Liver (tissue), 9 donors: Measurements from ENCODE around the gene TMEM245. TPM values are rescaled to one million over a fixed set of nuclear protein-coding genes. Genes with fewer than 3 reads are reported as not detected.

Experiments
- DNase-seq: peaks from one replicate; pipeline ENCODE4 v3.0.0-alpha.2; 2017; ENCODE audit warnings: low spot score
- H3K27ac ChIP-seq, 2 donors: one replicate each; pipeline ENCODE4 v1.7.0; 2013; ENCODE audit warnings: inconsistent platforms in 2 of 2, low read length in 2 of 2, control low read depth in 1 of 2, low read depth in 1 of 2, mild to moderate bottlenecking in 1 of 2
- H3K27me3 ChIP-seq, 4 donors: one replicate each; pipeline versions ENCODE4 v1.6.1 to v1.7.0; 2013; ENCODE audit warnings: low read length in 3 of 4, inconsistent platforms in 1 of 4, mild to moderate bottlenecking in 1 of 4, moderate library complexity in 1 of 4; ENCODE audit not compliant: control insufficient read depth in 4 of 4, insufficient read depth in 4 of 4
- H3K36me3 ChIP-seq, 4 donors: one replicate each; pipeline versions ENCODE4 v1.6.1 to v1.7.0; 2013; ENCODE audit warnings: low read length in 3 of 4, mild to moderate bottlenecking in 3 of 4, low read depth in 1 of 4, moderate library complexity in 1 of 4; ENCODE audit not compliant: control insufficient read depth in 4 of 4, insufficient read depth in 3 of 4
- H3K4me1 ChIP-seq, 4 donors: one replicate each; pipeline versions ENCODE4 v1.6.1 to v1.7.0; 2013; ENCODE audit warnings: low read length in 3 of 4, mild to moderate bottlenecking in 3 of 4, moderate library complexity in 1 of 4; ENCODE audit not compliant: control insufficient read depth in 4 of 4, insufficient read depth in 4 of 4
- H3K4me3 ChIP-seq, 3 donors: one replicate each; pipeline versions ENCODE4 v1.6.1 to v1.7.0; 2013; ENCODE audit warnings: low read length in 3 of 3, control low read depth in 1 of 3, low read depth in 1 of 3, mild to moderate bottlenecking in 1 of 3
- H3K9ac ChIP-seq, 2 donors: one replicate each; pipeline ENCODE4 v1.7.0; 2013; ENCODE audit warnings: low read length in 2 of 2, mild to moderate bottlenecking in 2 of 2, moderate library complexity in 2 of 2, control low read depth in 1 of 2, low read depth in 1 of 2
- H3K9me3 ChIP-seq, 4 donors: one replicate each; pipeline versions ENCODE4 v1.6.1 to v1.7.0; 2013; ENCODE audit warnings: low read length in 3 of 4; ENCODE audit not compliant: control insufficient read depth in 4 of 4
- ATF3 ChIP-seq: IDR thresholded peaks from 2 replicates; pipeline ENCODE4 v1.6.1; 2016; ENCODE audit warnings: antibody characterized with exemption
- CTCF ChIP-seq: fragments of 150-350 bp; IDR thresholded peaks from 2 replicates; pipeline ENCODE4 v1.5.1; 2017; ENCODE audit warnings: improper control_type of control experiment, low read depth, low read length; ENCODE audit not compliant: missing input control
- EGR1 ChIP-seq, 2 donors: IDR thresholded peaks; 2 replicates each; pipeline ENCODE4 v1.6.1; 2016 to 2018; ENCODE audit warnings: antibody characterized with exemption in 2 of 2, low read depth in 2 of 2
- FOXA1 ChIP-seq: IDR thresholded peaks from 2 replicates; pipeline ENCODE4 v1.6.1; 2016; ENCODE audit warnings: antibody characterized with exemption
- FOXA2 ChIP-seq: IDR thresholded peaks from 2 replicates; pipeline ENCODE4 v1.6.1; 2016; ENCODE audit warnings: antibody characterized with exemption
- GABPA ChIP-seq, 2 donors: IDR thresholded peaks in 1 of 2; conservative IDR thresholded peaks in 1 of 2; 2 replicates each; pipeline ENCODE4 v1.6.1; 2016; ENCODE audit warnings: antibody characterized with exemption in 2 of 2, mild to moderate bottlenecking in 1 of 2, moderate library complexity in 1 of 2
- HNF4A ChIP-seq, 2 donors: conservative IDR thresholded peaks; 2 replicates each; pipeline ENCODE4 v1.6.1; 2016; ENCODE audit warnings: antibody characterized with exemption in 2 of 2, mild to moderate bottlenecking in 2 of 2
- HNF4G ChIP-seq: IDR thresholded peaks from 2 replicates; pipeline ENCODE4 v1.6.1; 2016; ENCODE audit warnings: antibody characterized with exemption
- JUND ChIP-seq, 2 donors: IDR thresholded peaks; 2 replicates each; pipeline ENCODE4 v1.6.1; 2016; ENCODE audit warnings: antibody characterized with exemption in 2 of 2
- MAX ChIP-seq: IDR thresholded peaks from 2 replicates; pipeline ENCODE4 v1.6.1; 2016; ENCODE audit warnings: antibody characterized with exemption
- NR2F2 ChIP-seq: IDR thresholded peaks from 2 replicates; pipeline ENCODE4 v1.6.1; 2016; ENCODE audit warnings: antibody characterized with exemption
- RAD21 ChIP-seq, 2 donors: IDR thresholded peaks; 2 replicates each; pipeline ENCODE4 v1.6.1; 2016; ENCODE audit warnings: antibody characterized with exemption in 2 of 2, mild to moderate bottlenecking in 2 of 2
- REST ChIP-seq: IDR thresholded peaks from 2 replicates; pipeline ENCODE4 v1.6.1; 2016; ENCODE audit warnings: antibody characterized with exemption, mild to moderate bottlenecking
- RXRA ChIP-seq, 2 donors: IDR thresholded peaks; 2 replicates each; pipeline ENCODE4 v1.6.1; 2017 to 2018; ENCODE audit warnings: antibody characterized with exemption in 2 of 2, mild to moderate bottlenecking in 1 of 2
- SP1 ChIP-seq: IDR thresholded peaks from 2 replicates; pipeline ENCODE4 v1.6.1; 2018; ENCODE audit warnings: antibody characterized with exemption, mild to moderate bottlenecking
- TAF1 ChIP-seq: conservative IDR thresholded peaks from 2 replicates; pipeline ENCODE4 v1.6.1; 2016; ENCODE audit warnings: antibody characterized with exemption, mild to moderate bottlenecking
- YY1 ChIP-seq: IDR thresholded peaks from 2 replicates; pipeline ENCODE4 v1.6.1; 2016; ENCODE audit warnings: antibody characterized with exemption, mild to moderate bottlenecking
- ZBTB33 ChIP-seq: IDR thresholded peaks from 2 replicates; pipeline ENCODE4 v1.6.1; 2016; ENCODE audit warnings: antibody characterized with exemption
- WGBS: extraction: QIAGEN DNeasy Blood & Tissue Kit; methylation state at CpG from one replicate; pipeline ENCODE4 v1.1.7; 2013; 5-methylcytosine and 5-hydroxymethylcytosine counted together
- polyA plus RNA-seq, 2 donors: library from polyadenylated mRNA; stranded (reverse) in 1 of 2; unstranded in 1 of 2; fragments of 200-250 nt in 1 of 2; fragments of >200 nt in 1 of 2; fragmentation: Nextera tagmentation in 1 of 2; extraction: Ambion mirVana in 1 of 2; gene quantifications; one replicate each; pipeline versions ENCODE4 v1.2.1 to v1.2.3, GENCODE V29; 2013 to 2015
- total RNA-seq, 2 donors: library from RNA; depleted of rRNA; stranded (reverse); fragments of >200 nt; gene quantifications; one replicate each; pipeline ENCODE4 v1.2.3, GENCODE V29; 2014
- donor health status: healthy.
- donor health status: healthy.
- donor health status: healthy.
- donor health status: healthy.
- donor health status: healthy.

The TMEM245 gene
- total and polyA plus RNA-seq, 4 donors: 13.7 to 75.3 (median 31.2) TPM

- H3K27ac ChIP-seq: no peak overlapping the region
- H3K4me3 ChIP-seq: no peak overlapping the region
- H3K36me3 ChIP-seq: no peaks in the 10 kb centered on the region
- H3K4me1 ChIP-seq: peaks cover 0 to 6% (median 3%) of the 10 kb centered on the region in 4 donors
- TF ChIP-seq ATF3 (no peak), FOXA2 (no peak), YY1 (no peak), MAX (no peak), JUND (IDR thresholded peaks at IDR 0.05) (no peak), SP1 (no peak), REST (no peak), HNF4A (conservative IDR thresholded peaks at IDR 0.05) (no peak), EGR1 (IDR thresholded peaks at IDR 0.05; ENCODE audit: low read depth in 2 of 2) (no peak), NR2F2 (no peak), CTCF (no peak), GABPA (IDR thresholded peaks at IDR 0.05 in 1 of 2, conservative IDR thresholded peaks at IDR 0.05 in 1 of 2) (no peak), ZBTB33 (no peak), HNF4G (no peak), FOXA1 (no peak), RAD21 (IDR thresholded peaks at IDR 0.05) (no peak), TAF1 (no peak), RXRA (IDR thresholded peaks at IDR 0.05) (no peak)
- H3K9me3 ChIP-seq: no peaks in the 10 kb centered on the region
- no peak for DNase-seq
- H3K27me3 ChIP-seq: peaks cover 0 to 4% (median 2%) of the 10 kb centered on the region in 4 donors
- H3K9ac ChIP-seq: no peak overlapping the region
- 89% methylated on average over 5 of the region's 5 CpGs for WGBS
Observed at GRCh38 chr9:109167716-109168115, 48.0 kb upstream of the TMEM245 start.
